HG03045 (cell line): Measurements from ENCODE around the gene MAST4.

Experiments used
- ATAC-seq: cut with Tn5 transposase; IDR thresholded peaks from one replicate; pipeline ENCODE4 v1.9.1; 2021; ENCODE audit warnings: mild to moderate bottlenecking, moderate library complexity; ENCODE audit not compliant: unreplicated experiment

The MAST4 gene

DNA sequence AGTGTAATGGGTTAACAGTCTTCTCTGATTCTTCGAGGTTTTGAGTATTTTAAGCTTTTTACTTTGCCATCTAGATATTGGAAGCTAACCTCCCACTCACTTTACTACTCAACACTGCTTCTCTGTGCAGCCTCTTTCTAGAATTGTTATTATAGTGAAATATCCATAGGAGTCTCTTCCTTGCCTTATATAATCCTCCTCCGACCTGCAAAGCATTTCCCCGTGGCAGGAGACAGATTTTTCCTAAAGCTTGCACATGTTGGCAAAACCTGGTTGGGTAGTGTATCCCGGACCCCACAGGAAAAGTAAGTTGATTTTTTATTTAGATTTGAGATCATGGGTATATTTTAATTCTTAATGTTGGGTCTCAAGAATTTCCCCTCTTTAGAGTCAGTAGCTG lies 351.3 kb downstream of the MAST4 start:
- ATAC-seq: no peak

DNA sequence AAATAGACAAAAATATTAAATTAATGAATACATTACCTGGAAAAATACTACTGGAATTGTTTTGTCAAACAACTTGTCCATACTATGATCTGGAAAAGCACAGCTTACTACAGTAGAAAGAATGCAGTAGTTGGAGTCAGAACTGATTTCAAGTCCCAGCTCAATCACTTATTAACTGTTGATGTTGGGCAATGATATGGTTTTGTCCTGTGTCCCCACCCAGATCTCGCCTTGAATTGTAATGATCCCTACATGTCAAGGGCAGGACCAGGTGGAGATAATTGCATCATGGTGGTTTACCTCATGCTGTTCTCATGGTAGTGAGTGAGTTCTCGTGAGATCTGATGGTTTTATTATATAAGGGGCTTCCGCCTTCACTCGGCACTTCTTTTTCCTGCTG lies 352.9 kb downstream of the MAST4 start:
- no peak for ATAC-seq

DNA sequence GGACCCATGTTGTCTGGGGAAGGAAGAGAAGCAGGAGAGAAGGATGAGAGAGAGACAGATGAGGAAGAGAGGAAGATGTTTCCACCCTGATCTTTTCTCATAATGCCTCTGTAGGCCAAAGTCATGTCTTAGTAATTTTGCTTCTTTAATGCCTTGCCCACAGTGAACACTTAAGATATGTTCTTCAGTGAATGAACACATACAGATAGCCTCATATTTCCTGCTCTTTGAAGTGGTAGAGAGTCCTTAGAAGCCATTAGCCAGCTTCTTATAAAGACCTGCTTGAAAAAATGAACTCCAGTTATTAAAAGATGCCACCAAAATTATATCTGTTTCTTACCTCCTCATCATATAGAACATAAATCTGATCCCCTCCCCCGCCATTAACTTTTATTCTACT lies 356.0 kb downstream of the MAST4 start:
- no peak for ATAC-seq

DNA sequence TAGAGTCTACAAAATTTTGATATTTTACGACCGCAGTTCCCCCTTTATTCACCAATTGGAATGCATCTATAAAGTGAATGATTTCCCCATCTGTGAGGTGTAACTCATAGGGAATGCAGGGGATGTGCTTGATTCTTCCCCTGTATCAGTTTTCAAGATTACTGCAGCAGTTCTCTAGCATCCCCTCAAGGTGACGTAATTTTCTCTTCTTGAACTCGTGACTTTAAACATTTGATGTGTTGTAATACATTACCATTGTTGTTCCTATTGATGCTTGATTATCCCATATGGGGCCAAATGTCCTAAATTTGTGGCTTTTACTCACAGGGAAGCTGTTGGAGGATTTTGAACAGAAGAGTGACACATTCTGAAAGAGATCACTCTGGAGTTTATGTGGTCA lies 360.2 kb downstream of the MAST4 start:
- no peak for ATAC-seq

DNA sequence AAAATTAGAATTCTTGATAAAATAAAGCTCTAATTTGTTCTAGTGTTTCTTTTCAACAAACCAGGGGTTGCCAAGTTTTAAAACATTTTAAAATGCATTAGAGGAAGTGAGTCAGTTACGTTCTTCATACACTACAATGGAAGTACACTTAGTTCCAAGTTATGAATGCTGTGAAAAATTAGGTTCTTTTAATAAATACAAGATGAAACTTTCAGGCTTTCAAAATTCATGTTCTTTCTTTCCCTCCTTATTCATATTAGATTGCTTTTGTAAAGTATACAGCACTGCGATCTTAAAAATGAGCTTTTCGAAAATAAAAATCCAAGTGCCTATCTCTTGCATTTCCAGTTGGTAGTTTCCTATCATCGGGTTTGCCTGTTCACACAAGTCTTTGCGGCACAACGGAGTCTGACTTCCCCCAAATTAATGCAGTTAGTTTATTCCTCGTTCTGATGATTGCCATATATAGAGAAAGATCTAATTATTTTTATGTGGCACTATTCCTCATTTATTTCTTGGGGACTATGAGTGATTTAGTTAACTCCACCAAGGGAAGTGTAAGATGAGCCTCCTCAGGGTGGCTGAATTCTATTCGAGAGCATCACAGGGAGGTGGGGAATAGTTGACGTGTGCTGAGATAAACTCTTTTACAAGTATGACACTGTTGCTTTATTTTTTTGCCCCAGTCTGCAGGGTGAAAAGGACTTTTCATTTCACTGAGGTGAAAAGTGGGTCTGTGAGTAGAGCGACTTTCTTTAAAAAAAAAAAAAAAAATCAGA lies 362.2 kb downstream of the MAST4 start:
- ATAC-seq: no peak

DNA sequence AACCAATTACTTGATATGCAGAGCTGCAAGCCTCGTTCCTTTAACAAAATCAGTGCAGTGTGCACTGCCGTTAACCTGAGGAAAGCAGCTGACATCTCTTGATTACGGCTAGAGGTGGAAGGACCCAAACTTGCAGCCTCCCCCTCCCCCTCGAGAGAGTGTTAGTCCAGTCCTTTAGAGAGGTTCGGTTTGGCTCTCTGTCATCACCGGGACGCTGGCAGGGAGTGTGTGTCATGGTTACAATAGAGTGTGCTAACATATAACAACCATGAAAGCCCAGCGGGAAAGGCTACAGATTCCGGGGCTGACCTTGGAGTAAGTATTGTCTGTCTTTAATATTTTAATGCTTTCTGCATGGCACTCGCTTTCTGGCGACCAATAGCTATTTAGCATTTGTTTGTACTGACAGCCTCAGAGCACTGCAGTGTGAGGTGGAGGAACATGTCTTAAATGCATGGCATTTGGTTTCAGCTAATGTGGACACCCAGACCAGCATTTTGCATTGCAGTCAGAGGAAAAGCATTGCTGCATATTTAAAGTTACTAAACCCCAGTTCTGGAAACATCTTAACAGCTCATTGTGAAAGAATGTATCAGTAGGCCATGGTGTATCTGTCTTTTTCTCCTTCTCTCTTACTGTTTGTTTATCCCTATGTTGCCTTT lies 362.9 kb downstream of the MAST4 start:
- ATAC-seq: no peak

DNA sequence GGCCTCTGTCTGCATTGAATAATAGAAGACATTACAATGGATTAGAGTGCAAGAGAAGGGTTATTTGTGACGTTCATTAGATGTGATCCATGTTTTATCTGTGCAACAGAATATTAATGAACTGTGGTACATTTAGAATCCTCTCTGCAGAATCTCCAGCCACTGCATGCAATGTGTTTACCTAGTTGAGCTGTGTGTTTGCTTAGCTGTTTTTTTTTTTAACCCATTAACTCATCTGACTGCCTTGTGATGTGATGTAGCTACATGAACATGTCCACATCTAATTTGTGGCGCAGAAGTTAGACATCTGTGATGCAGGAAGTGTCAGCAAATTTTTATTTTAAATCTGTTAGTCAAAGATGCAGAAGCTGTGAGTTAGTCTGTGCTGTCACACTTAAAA lies 363.5 kb downstream of the MAST4 start:
- no peak for ATAC-seq

DNA sequence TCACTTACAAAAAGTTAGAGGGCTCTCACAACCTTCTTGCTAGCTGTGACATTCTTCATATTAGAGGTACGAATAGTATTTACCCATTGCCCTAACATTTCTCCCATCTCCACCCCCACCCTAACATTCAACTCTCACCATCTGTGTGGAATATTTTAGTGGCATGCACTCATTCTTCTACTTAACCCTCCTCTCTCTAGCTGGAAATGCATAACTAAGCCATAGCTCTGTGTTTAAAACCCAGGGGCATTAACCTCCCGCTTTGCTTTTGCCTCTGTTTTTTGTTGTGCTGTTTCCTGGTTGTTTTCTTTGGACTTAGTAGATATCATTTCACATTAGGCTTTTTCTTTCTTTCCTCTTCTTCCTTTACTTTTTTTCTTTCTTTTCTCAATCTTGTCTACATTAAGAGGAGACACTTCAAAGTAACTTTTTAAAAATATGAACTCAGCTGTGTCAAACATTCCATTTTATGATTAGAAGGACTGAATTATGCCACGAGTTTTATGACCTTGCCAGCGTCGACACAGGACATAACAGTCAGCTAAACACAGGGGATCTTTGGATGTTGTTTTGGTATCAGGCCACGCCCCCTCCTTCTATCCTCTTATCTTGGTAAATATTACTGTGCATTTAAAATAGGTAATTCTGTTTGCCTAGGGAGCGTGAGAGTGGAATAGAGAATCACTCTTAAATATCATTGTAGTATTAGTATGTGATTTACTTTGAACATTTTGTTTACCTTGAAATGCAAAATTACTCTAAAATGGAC lies 364.4 kb downstream of the MAST4 start:
- ATAC-seq: no peak

DNA sequence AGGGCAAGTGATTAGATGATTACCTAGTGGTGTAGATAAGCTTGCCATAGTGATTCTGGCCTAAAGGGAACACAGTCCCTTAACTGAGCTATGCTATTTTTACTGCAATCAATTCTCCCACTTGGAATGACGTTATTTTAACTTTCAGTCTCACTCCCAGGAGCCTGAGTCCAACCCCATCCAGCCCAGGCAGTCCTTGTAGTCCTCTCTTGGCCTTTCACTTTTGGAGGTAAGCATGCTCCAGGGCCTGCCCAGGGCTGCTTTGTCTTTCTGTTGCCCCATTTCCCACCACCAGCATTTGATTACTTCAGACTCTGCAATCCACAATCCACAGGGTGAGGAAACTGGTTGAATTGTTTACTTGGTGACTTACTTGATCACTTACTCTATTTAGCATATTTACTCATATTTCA lies 367.4 kb downstream of the MAST4 start:
- ATAC-seq: no peak

DNA sequence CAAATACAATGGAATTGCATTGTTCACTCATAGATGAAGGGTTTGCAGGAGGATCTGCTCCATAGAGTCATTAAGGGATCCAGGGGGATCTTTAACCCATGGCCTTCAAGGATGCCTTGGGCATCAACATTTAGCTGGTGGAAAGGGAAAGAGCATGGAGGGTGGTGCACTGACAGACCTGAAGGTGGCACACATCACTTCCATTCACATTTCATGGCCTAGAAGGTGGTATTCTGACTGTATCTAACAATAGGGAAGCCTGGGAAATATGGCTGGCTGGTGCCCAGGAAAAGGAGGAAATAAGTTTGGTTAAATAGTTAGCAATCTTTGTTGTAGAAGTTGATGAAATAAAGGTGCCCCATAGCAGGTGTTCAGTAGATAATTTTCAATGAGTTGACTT lies 370.2 kb downstream of the MAST4 start:
- no peak for ATAC-seq

DNA sequence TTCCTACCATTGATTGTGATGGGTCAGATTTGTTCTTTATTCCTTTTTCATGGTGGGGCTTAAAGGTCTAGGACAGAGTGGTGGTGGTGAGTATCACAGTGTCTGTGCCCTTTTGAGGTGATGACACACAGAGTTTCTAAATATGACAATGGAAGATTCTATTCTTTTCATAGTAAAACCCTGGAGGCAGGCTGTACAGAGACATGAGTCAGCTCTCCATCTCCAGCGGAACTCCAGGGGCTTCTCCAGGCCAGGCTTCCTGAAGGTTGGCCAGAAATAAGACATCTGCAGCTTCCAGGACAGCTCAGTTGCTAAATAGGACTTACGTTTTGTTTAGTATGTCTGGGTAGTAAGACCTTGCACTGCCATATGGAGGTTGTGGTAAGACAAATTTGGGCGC lies 370.9 kb downstream of the MAST4 start:
- ATAC-seq: no peak

DNA sequence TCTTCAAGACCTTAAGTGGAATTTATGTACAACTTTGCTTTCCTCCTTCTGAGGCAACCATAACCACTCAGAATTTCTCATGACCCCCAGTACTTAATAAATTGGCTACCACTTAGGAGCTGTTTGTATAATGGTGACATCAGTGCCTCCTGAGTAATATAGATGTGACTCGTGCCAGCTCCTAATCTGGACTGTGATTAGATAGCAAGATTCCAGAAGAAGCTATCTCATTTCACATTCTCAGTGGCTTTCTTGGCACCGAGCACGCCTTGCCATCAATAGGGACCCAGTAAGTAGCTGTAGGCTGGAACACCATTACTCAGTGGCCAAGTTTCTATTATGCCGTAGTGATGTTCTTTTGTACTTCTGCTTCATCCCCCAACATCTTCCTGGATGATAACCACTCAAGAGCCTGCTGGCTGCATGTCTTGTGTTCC lies 371.7 kb downstream of the MAST4 start:
- no peak for ATAC-seq

DNA sequence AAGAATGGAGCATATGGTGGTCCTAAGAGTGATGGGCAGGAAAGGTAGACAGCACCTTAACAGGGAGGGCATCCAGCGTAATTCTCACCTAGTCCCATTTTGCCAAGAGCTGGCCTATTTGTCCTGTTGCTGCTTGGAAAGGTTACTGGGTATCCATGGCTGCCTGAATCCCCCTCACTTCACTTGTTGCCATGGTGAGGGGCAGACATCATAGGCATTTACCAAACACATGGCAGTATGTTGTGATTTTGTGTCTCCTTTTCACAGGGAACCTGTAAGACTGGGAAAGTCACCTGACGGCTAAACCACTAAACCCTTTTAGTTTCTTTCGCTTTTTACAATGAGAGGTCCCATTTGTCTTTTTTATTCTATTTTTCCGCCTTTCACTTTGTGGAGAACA lies 373.3 kb downstream of the MAST4 start:
- ATAC-seq: no peak

DNA sequence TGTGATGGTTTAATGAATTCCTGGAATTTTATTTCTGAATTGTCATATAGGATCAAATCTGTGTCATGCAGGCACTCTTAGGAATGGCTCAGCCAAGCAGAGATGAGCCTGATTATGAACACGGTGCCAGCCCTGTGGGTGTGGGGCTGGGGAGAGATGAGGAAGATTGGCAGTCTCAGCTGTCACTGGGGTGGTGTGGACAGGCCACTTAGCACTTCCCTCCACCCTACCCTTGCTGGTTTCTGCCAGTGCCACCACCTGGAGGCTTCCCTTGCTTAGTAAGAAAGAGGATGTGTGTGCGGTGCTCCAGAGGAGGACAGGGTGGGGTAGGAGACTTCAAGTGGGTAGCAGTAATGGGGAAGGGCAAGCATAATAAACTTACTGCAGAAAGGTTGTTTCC lies 373.8 kb downstream of the MAST4 start:
- no peak for ATAC-seq

DNA sequence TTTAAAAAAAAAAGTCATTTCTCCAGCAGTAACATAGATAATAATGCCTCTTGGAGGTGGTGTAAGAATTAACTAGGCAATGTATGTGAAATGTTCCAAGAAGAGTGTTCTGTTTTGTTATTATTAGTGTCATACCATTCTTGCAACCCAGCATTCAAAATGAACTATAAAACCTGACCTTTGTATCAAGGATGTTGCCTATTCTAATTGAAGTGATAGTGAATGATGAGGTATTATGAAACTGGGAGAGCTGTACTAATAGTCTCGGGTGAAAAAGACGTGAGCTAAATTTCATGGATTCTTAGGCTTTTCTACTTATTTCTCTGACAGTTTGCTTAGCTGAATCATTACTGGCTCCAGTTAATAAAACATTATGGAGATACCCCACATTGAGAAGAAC lies 375.8 kb downstream of the MAST4 start:
- ATAC-seq: no peak

DNA sequence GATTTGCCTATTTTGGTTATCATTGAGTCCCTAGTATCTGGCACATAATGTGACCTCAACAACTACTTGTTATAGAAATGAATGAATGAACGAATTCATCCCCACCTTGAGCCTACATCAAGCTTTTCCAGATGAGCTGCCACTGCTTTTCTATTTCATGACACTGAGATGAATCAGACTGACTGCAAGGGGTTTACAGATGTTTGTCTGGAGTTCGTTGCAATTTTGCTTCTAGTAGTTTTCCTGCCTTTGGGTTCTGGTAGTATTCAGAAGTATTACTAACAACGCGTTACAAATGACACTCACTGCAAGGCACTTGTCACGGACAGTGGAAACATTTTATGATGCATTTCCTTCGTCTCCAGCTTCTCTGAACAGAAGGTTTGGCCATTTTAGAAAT lies 378.1 kb downstream of the MAST4 start:
- ATAC-seq: no peak

DNA sequence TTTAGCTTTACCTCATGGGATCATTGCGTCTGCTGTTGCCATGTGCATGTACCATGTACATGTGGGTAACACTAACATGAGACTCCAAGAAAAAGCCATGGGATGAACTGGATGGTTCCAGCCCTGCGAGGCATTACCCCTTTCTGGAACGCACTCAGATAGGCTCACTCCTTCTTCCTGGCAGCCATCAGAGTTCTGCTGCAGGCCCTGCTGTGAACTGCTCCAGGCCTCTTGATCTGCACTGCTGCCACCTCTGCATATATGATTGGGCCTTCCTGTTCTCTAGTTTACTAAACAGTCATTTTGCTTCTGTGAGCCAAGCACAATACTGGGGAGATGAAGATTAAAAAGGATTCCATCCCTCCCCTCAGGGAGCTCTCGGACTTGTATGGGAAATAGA lies 379.9 kb downstream of the MAST4 start:
- no peak for ATAC-seq

DNA sequence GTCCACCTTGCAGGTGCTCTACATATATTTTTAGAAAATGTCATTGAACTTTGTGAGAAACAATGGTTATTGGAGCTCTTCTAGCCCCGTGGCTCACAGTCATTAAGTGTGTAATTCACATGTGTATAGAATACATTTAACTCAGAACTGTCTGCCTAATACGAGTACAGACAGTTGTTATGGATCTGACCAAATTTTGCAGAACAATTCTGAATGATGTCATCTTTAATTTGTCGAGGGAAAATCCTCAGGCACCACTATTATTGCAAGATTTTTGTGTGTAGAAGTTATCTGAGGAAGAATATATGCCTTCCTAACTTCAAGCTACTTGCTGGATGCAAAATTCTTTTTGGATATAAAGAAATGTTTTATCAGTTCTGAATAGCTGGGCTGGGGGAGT lies 383.5 kb downstream of the MAST4 start:
- no peak for ATAC-seq

DNA sequence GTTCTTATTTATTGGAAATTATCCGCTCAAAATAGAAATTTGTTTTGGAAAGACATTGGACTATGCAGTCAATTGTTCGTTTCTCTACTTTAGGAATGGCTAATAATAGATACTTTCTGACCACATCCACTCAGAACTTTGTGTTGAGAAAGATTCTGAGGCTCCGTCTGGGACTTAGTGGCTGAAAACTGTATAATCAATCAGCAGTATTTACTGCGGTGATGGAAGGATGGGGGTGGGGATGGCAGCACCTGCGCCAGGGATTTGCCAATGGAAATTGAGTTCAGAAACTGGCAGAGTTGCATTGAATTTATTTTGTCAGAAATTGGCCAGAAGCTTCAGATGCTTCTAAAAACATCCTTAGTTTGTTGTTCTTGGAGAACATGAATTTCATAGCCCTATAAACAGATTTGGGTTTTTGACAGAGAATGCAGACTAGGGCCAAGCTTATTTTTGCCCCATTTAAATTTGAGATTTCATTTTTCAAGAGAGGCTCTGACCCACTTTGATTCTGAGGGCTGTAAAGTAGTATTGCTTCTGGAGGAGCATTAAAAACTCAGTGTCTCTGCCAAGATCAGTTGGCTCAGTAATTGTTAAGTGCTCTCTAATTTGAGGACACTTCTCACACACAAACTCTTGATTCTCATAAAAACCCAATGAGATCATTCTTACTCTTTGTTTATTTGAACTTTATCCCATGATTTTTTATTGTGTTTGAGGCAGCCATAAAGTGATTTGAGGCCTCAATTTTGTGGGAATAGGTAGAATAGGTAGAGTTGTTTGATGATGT lies 385.3 kb downstream of the MAST4 start:
- no peak for ATAC-seq

DNA sequence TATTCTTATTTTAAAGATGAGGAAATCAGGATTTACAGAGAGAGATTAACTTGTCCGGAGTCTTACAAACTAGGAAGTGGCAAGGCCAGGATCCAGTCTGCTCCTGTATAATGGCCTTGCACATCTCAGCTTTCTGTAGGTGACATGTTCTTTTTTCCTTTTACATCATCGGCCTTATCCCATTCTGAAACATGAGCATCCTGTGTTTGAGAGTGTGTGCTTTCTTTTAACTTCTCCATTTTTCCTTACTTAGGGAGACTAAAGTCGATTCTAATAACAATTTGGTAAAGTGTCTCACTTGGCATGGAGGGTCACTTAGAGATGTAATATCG lies 385.8 kb downstream of the MAST4 start:
- no peak for ATAC-seq

DNA sequence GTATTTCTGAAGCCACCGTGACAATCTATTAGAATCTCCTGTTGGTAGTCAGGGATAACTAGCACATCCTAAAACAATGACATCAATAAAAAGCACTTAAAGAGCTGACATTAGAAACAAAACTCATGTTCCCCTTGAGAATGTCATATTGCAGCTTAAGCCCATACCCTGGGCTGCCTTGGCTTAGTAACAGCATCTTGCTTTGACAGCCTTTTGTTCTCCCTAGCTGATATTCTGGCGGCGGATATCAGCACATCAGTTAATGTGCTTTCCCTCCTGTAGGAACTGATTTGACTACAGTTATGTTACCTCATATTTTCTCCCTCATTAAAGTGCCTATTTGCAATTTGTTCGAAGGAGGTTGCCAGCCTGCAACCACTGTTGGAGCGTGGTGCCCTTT lies 386.3 kb downstream of the MAST4 start:
- ATAC-seq: no peak
